T1000 (cell line): Measurements from ENCODE around the gene HCAR2.
"Not testable (repeated sequence)": the region's sequence is repeated elsewhere in the genome, so short reads cannot be mapped to it uniquely, and the experiment has no call there.

ENCODE experiments used
- DNase-seq: peaks from one replicate; lab custom pipeline; 2025; ENCODE audit warnings: mixed read lengths; lab: John Stamatoyannopoulos, UW

HCAR2 gene

GRCh38 chr12:122716658-122717057 lies 13.5 kb upstream of the HCAR2 start, which contains the start of gene HCAR3:
Gene HCAR3, minus strand, starts transcription at chr12:122716811. Its CDS starts 74 bp downstream, at chr12:122716737.
- DNase-seq: not testable (repeated sequence)

GRCh38 chr12:122715211-122715610 lies 12.1 kb upstream of the HCAR2 start:
- DNase-seq: not testable (repeated sequence)

GRCh38 chr12:122713491-122714188 lies 10.5 kb upstream of the HCAR2 start:
- not testable (repeated sequence) for DNase-seq

- not testable (repeated sequence) for DNase-seq
Measured at GRCh38 chr12:122711266-122711665, 8.1 kb upstream of the HCAR2 start.

GRCh38 chr12:122710341-122710740 lies 7.2 kb upstream of the HCAR2 start:
- DNase-seq: not testable (repeated sequence)

GRCh38 chr12:122709287-122709686 lies 6.1 kb upstream of the HCAR2 start:
- not testable (repeated sequence) for DNase-seq

- not testable (repeated sequence) for DNase-seq
Measured at GRCh38 chr12:122703841-122704240, 684 bp upstream of the HCAR2 start.

- not testable (repeated sequence) for DNase-seq
Measured at GRCh38 chr12:122701481-122701880, 1.7 kb downstream of the HCAR2 start.

- not testable (repeated sequence) for DNase-seq
Measured at GRCh38 chr12:122700038-122700710, 3.0 kb downstream of the HCAR2 start.

- DNase-seq: not testable (repeated sequence)
Measured at GRCh38 chr12:122696922-122697321, 6.2 kb downstream of the HCAR2 start.

GRCh38 chr12:122691566-122691965 lies 11.6 kb downstream of the HCAR2 start:
- no peak for DNase-seq

- no peak for DNase-seq
Measured at GRCh38 chr12:122688291-122688690, 14.9 kb downstream of the HCAR2 start.

- no peak for DNase-seq
Measured at GRCh38 chr12:122687086-122687485, 16.1 kb downstream of the HCAR2 start.

GRCh38 chr12:122686538-122686937 lies 16.6 kb downstream of the HCAR2 start:
- DNase-seq: no peak

GRCh38 chr12:122684297-122684813 lies 18.8 kb downstream of the HCAR2 start:
- no peak for DNase-seq

GRCh38 chr12:122681814-122682213 lies 21.3 kb downstream of the HCAR2 start:
- DNase-seq: peak; percentile 89

GRCh38 chr12:122680989-122681388 lies 22.2 kb downstream of the HCAR2 start:
- DNase-seq: not testable (repeated sequence)

GRCh38 chr12:122676781-122677180 lies 26.4 kb downstream of the HCAR2 start:
- DNase-seq: not testable (repeated sequence)

GRCh38 chr12:122676015-122676414 lies 27.1 kb downstream of the HCAR2 start:
- DNase-seq: not testable (repeated sequence)

- no peak for DNase-seq
Measured at GRCh38 chr12:122672515-122672914, 30.6 kb downstream of the HCAR2 start.

GRCh38 chr12:122669397-122670070 lies 33.6 kb downstream of the HCAR2 start:
- peak; percentile 82 for DNase-seq

- DNase-seq: no peak
Measured at GRCh38 chr12:122668268-122668667, 34.9 kb downstream of the HCAR2 start.
